Measurements from ENCODE around the gene TTF2. TPM values are rescaled to one million over a fixed set of nuclear protein-coding genes. Genes with fewer than 3 reads are reported as not detected.
A peak's percentile ranks its signal among the peaks of the same experiment; 100 is the strongest.

Gene TTF2
- total RNA-seq, 1 experiment from 2014 or later: 88.8 TPM

- Mint-ChIP-seq H3K9me3 (no peaks in the 10 kb centered on the region), H3K27ac (no peak overlapping the region), H3K4me1 (peaks cover 31% of the 10 kb centered on the region), H3K4me3 (no peak overlapping the region), H3K36me3 (no peaks in the 10 kb centered on the region; the same call in 1 of the 2 replicates), H3K27me3 (ENCODE audit: low read depth) (no peaks in the 10 kb centered on the region)
- no peak for DNase-seq (ENCODE audit: low spot score)
- CTCF ChIA-PET: interaction anchor here (1.0 kb wide), 1 partner anchor 49 kb away, joined by 3 read pairs; the partner anchor contains the start of gene TTF2
- no peak for ATAC-seq
- TF ChIP-seq ZNF232 (CRISPR knock-in tag; IDR thresholded peaks at IDR 0.05): no peak
- TF ChIP-seq MAX (CRISPR knock-in tag; IDR thresholded peaks at IDR 0.05): no peak
- TF ChIP-seq AR (CRISPR knock-in tag; IDR thresholded peaks at IDR 0.05): no peak
- no peak for TF ChIP-seq GABPB1 (CRISPR knock-in tag; IDR thresholded peaks at IDR 0.05)
- TF ChIP-seq, protein P1, sequence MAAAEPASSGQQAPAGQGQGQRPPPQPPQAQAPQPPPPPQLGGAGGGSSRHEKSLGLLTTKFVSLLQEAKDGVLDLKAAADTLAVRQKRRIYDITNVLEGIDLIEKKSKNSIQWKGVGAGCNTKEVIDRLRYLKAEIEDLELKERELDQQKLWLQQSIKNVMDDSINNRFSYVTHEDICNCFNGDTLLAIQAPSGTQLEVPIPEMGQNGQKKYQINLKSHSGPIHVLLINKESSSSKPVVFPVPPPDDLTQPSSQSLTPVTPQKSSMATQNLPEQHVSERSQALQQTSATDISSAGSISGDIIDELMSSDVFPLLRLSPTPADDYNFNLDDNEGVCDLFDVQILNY (CRISPR knock-in tag; IDR thresholded peaks at IDR 0.05): no peak
- TF ChIP-seq, protein P2, sequence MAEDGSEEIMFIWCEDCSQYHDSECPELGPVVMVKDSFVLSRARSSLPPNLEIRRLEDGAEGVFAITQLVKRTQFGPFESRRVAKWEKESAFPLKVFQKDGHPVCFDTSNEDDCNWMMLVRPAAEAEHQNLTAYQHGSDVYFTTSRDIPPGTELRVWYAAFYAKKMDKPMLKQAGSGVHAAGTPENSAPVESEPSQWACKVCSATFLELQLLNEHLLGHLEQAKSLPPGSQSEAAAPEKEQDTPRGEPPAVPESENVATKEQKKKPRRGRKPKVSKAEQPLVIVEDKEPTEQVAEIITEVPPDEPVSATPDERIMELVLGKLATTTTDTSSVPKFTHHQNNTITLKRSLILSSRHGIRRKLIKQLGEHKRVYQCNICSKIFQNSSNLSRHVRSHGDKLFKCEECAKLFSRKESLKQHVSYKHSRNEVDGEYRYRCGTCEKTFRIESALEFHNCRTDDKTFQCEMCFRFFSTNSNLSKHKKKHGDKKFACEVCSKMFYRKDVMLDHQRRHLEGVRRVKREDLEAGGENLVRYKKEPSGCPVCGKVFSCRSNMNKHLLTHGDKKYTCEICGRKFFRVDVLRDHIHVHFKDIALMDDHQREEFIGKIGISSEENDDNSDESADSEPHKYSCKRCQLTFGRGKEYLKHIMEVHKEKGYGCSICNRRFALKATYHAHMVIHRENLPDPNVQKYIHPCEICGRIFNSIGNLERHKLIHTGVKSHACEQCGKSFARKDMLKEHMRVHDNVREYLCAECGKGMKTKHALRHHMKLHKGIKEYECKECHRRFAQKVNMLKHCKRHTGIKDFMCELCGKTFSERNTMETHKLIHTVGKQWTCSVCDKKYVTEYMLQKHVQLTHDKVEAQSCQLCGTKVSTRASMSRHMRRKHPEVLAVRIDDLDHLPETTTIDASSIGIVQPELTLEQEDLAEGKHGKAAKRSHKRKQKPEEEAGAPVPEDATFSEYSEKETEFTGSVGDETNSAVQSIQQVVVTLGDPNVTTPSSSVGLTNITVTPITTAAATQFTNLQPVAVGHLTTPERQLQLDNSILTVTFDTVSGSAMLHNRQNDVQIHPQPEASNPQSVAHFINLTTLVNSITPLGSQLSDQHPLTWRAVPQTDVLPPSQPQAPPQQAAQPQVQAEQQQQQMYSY (CRISPR knock-in tag; IDR thresholded peaks at IDR 0.05): no peak
- no peak for TF ChIP-seq ZNF532 (CRISPR knock-in tag; IDR thresholded peaks at IDR 0.05; ENCODE audit: borderline replicate concordance)
- no peak for TF ChIP-seq MYBL2 (CRISPR knock-in tag; IDR thresholded peaks at IDR 0.05)
- POLR2A ChIA-PET: no interaction called here
These were observed 48.8 kb upstream of the TTF2 start for GRCh38 chr1:117011334-117011733.

DNA sequence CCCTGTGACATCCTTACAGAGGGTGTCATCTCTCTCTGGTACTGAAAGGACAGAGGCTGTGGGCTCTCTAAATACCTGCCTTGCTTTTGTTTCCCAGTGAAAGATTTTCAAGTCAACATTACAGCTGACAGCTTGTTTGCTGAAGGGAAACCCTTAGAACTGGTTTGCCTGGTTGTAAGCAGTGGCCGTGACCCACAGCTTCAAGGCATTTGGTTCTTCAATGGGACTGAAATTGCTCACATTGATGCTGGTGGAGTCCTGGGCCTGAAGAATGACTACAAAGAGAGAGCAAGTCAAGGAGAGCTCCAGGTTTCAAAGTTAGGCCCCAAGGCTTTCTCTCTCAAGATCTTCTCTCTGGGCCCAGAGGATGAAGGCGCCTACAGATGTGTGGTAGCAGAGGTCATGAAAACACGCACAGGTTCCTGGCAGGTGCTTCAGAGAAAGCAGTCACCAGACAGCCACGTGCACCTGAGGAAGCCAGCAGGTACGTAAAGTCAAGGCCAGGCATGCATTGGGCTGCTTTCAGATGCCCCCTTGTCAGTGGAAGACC lies 46.7 kb upstream of the TTF2 start:
- ATAC-seq (no peak), DNase-seq (ENCODE audit: low spot score) (no peak)
- ChIA-PET POLR2A (interaction anchor here (0.7 kb wide), 1 partner anchor 252 kb away, joined by 5 read pairs; no protein-coding TSS in a partner anchor), CTCF (interaction anchor here (0.8 kb wide), 1 partner anchor 196 kb away, joined by 3 read pairs; no protein-coding TSS in a partner anchor)
- peak overlapping the region; percentile 42 for H3K27ac Mint-ChIP-seq
- H3K4me3 Mint-ChIP-seq: no peak overlapping the region
- H3K4me1 Mint-ChIP-seq: peaks cover 31% of the 10 kb centered on the region
- H3K27me3 Mint-ChIP-seq (ENCODE audit: low read depth): no peaks in the 10 kb centered on the region
- H3K36me3 Mint-ChIP-seq: no peaks in the 10 kb centered on the region; the same call in 1 of the 2 replicates
- H3K9me3 Mint-ChIP-seq: no peaks in the 10 kb centered on the region
- no peak for TF ChIP-seq ZNF423 (CRISPR knock-in tag; IDR thresholded peaks at IDR 0.05)
- no peak for TF ChIP-seq ZBTB21 (CRISPR knock-in tag; IDR thresholded peaks at IDR 0.05; ENCODE audit: borderline replicate concordance)
- TF ChIP-seq STAT6 (CRISPR knock-in tag; conservative IDR thresholded peaks at IDR 0.05; ENCODE audit: low read depth): no peak
- TF ChIP-seq EMX1 (CRISPR knock-in tag; IDR thresholded peaks at IDR 0.05): no peak
- TF ChIP-seq, protein P3, sequence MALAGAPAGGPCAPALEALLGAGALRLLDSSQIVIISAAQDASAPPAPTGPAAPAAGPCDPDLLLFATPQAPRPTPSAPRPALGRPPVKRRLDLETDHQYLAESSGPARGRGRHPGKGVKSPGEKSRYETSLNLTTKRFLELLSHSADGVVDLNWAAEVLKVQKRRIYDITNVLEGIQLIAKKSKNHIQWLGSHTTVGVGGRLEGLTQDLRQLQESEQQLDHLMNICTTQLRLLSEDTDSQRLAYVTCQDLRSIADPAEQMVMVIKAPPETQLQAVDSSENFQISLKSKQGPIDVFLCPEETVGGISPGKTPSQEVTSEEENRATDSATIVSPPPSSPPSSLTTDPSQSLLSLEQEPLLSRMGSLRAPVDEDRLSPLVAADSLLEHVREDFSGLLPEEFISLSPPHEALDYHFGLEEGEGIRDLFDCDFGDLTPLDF (CRISPR knock-in tag; IDR thresholded peaks at IDR 0.05): no peak
- no peak for TF ChIP-seq NFYB (CRISPR knock-in tag; conservative IDR thresholded peaks at IDR 0.05; ENCODE audit: low read depth)
- no peak for TF ChIP-seq FOXP1 (CRISPR knock-in tag; IDR thresholded peaks at IDR 0.05; ENCODE audit: borderline replicate concordance)
